Transverse colon (tissue), 4 donors: ENCODE measurements around the gene TMED10.

Source experiments
- CTCF ChIP-seq, 5 experiments: fragments of 200-600 bp in 3 of 5; fragments of 450-650 bp in 2 of 5; sonication (generic) in 3 of 5; IDR thresholded peaks; 1 replicate in 2 of 5; 2 replicates in 3 of 5; pipeline ENCODE4 v1.5.1; 2016 to 2017; ENCODE audit warnings: antibody characterized with exemption in 5 of 5, inconsistent platforms in 3 of 5, mild to moderate bottlenecking in 2 of 5, moderate library complexity in 1 of 5
- POLR2AphosphoS5 ChIP-seq, 3 donors: sonication (generic); formaldehyde crosslinking; IDR thresholded peaks; one replicate each; pipeline ENCODE4 v1.6.1; 2016; ENCODE audit warnings: antibody characterized with exemption in 3 of 3

GRCh38 chr14:75088566-75089373, 87.6 kb downstream of the TMED10 start:
- TF ChIP-seq CTCF (IDR thresholded peaks at IDR 0.05) (peak; percentile 73 to 77 (median 74)), POLR2AphosphoS5 (IDR thresholded peaks at IDR 0.05) (no peak)
